A549 (cell line): Measurements from ENCODE around the gene BABAM2. TPM values are rescaled to one million over a fixed set of nuclear protein-coding genes. Genes with fewer than 3 reads are reported as not detected.
A peak's percentile ranks its signal among the peaks of the same experiment; 100 is the strongest.
"Not testable (repeated sequence)": the region's sequence is repeated elsewhere in the genome, so short reads cannot be mapped to it uniquely, and the experiment has no call there.

Experiments
- ATAC-seq, 2 experiments: fragments of 200-7000 bp in 1 of 2; fragments of >200 bp in 1 of 2; cut with Nextera tagmentation in 1 of 2; cut with Tn5 transposase in 1 of 2; 3 replicates each; pipeline versions ENCODE4 v1.8.0 to v1.9.1; 2018 to 2020; ENCODE audit warnings: mild to moderate bottlenecking in 1 of 2, moderate library complexity in 1 of 2
- CTCF ChIA-PET: fragments of 300-600 bp; sonication (Branson Sonifier 250); formaldehyde crosslinking; extraction: SDS; loops from one replicate; lab custom pipeline; 2021; ENCODE audit warnings: antibody characterized with exemption, inconsistent platforms; lab: Yijun Ruan, JAX
- POLR2A ChIA-PET: fragments of 350-600 bp; formaldehyde crosslinking; extraction: SDS; loops from one replicate; lab custom pipeline; 2021; ENCODE audit warnings: antibody characterized with exemption, inconsistent platforms; lab: Yijun Ruan, JAX
- DNase-seq, 2 experiments: peaks; one replicate each; pipeline versions ENCODE4 v3.0.0 to v3.0.0-alpha.2; 2011 to 2016; ENCODE audit warnings: low read depth in 1 of 2, low spot score in 1 of 2
- FAIRE-seq: peaks from 2 replicates; lab custom pipeline; 2011; peaks lifted over from hg19 to GRCh38; lab: Jason Lieb, UNC
- H3K27ac ChIP-seq, 2 experiments: fragments of >200 bp; sonication (Bioruptor Twin); formaldehyde crosslinking; 3 replicates each; pipeline ENCODE4 v1.5.1; 2016 to 2017
- H3K4me1 ChIP-seq: fragments of >200 bp; sonication (Bioruptor Twin); formaldehyde crosslinking; 3 replicates; pipeline ENCODE4 v1.6.1; 2016
- H3K4me2 ChIP-seq: fragments of >200 bp; sonication (Bioruptor Twin); formaldehyde crosslinking; 3 replicates; pipeline ENCODE4 v1.6.1; 2016
- H3K4me3 ChIP-seq: fragments of >200 bp; sonication (Bioruptor Twin); formaldehyde crosslinking; 3 replicates; pipeline ENCODE4 v1.5.1; 2016
- H3K9me3 ChIP-seq: fragments of >200 bp; sonication (Bioruptor Twin); formaldehyde crosslinking; 3 replicates; pipeline ENCODE4 v1.6.1; 2016
- BHLHE40 ChIP-seq: IDR thresholded peaks from 2 replicates; pipeline ENCODE4 v1.6.1; 2012; ENCODE audit warnings: low read depth, low read length, inconsistent platforms
- CBX2 ChIP-seq: fragments of 200-600 bp; sonication (generic); IDR thresholded peaks from 2 replicates; pipeline ENCODE4 v1.6.1; 2016; ENCODE audit warnings: low read depth, mild to moderate bottlenecking, borderline replicate concordance
- CEBPB ChIP-seq, 2 experiments: fragments of >200 bp in 1 of 2; sonication (Bioruptor Twin) in 1 of 2; formaldehyde crosslinking in 1 of 2; IDR thresholded peaks; 2 replicates each; pipeline ENCODE4 v1.6.1; 2012 to 2016
- EHMT2 ChIP-seq: fragments of 200-600 bp; sonication (generic); IDR thresholded peaks from 2 replicates; pipeline ENCODE4 v1.6.1; 2016; ENCODE audit warnings: antibody characterized with exemption, low read depth, mild to moderate bottlenecking, moderate library complexity
- EP300 ChIP-seq, 2 experiments: fragments of >200 bp; sonication (Bioruptor Twin); formaldehyde crosslinking; IDR thresholded peaks; 2 replicates in 1 of 2; 3 replicates in 1 of 2; pipeline ENCODE4 v1.6.1; 2016 to 2017
- ESRRA ChIP-seq: fragments of 150-350 bp; IDR thresholded peaks from 2 replicates; pipeline ENCODE4 v1.6.1; 2014; ENCODE audit warnings: mild to moderate bottlenecking, low read length, borderline replicate concordance
- FOSB ChIP-seq: fragments of 250-450 bp; sonication (Bioruptor Pico); IDR thresholded peaks from 2 replicates; pipeline ENCODE4 v1.5.0; 2020; ENCODE audit warnings: mild to moderate bottlenecking, moderate library complexity
- GATA3 ChIP-seq: IDR thresholded peaks from 2 replicates; pipeline ENCODE4 v1.6.1; 2012; ENCODE audit warnings: borderline replicate concordance
- HEYL ChIP-seq: fragments of 250-450 bp; sonication (Bioruptor Pico); IDR thresholded peaks from 2 replicates; pipeline ENCODE4 v1.8.0; 2021; ENCODE audit warnings: mild to moderate bottlenecking, moderate library complexity
- HOXA7 ChIP-seq: fragments of 250-450 bp; sonication (Bioruptor Pico); IDR thresholded peaks from 2 replicates; pipeline ENCODE4 v1.5.0; 2020; ENCODE audit warnings: mild to moderate bottlenecking, moderate library complexity
- HOXB13 ChIP-seq: fragments of 250-450 bp; sonication (Bioruptor Pico); IDR thresholded peaks from 2 replicates; pipeline ENCODE4 v1.5.0; 2020; ENCODE audit warnings: low read depth, mild to moderate bottlenecking, moderate library complexity
- HOXB5 ChIP-seq: fragments of 250-450 bp; sonication (Bioruptor Pico); IDR thresholded peaks from 2 replicates; pipeline ENCODE4 v1.5.0; 2020; ENCODE audit warnings: mild to moderate bottlenecking, moderate library complexity
- JUNB ChIP-seq: fragments of >200 bp; sonication (Bioruptor Twin); formaldehyde crosslinking; IDR thresholded peaks from 2 replicates; pipeline ENCODE4 v1.6.1; 2016
- MAZ ChIP-seq: fragments of 150-350 bp; IDR thresholded peaks from 2 replicates; pipeline ENCODE4 v1.6.1; 2014; ENCODE audit warnings: antibody characterized with exemption, low read depth, low read length, borderline replicate concordance
- MYC ChIP-seq: IDR thresholded peaks from 2 replicates; pipeline ENCODE4 v1.6.1; 2012; ENCODE audit warnings: mild to moderate bottlenecking, inconsistent platforms, low read length, improper control_type of control experiment, borderline replicate concordance
- NPAS2 ChIP-seq: fragments of 250-450 bp; sonication (Bioruptor Pico); IDR thresholded peaks from 2 replicates; pipeline ENCODE4 v1.8.0; 2022; ENCODE audit warnings: mild to moderate bottlenecking, moderate library complexity, borderline replicate concordance
- PHF8 ChIP-seq: fragments of 200-600 bp; sonication (generic); IDR thresholded peaks from 2 replicates; pipeline ENCODE4 v1.6.1; 2016; ENCODE audit warnings: low read depth, mild to moderate bottlenecking, antibody characterized with exemption, moderate library complexity, borderline replicate concordance
- POLR2A ChIP-seq: IDR thresholded peaks from 2 replicates; pipeline ENCODE4 v1.6.1; 2012; ENCODE audit warnings: mild to moderate bottlenecking, low read length
- SREBF2 ChIP-seq: fragments of 450-650 bp; IDR thresholded peaks from 2 replicates; pipeline ENCODE4 v1.6.1; 2014; ENCODE audit warnings: mild to moderate bottlenecking, moderate library complexity
- TFCP2L1 ChIP-seq: fragments of 250-450 bp; sonication (Bioruptor Pico); IDR thresholded peaks from 2 replicates; pipeline ENCODE4 v1.5.0; 2021; ENCODE audit warnings: mild to moderate bottlenecking
- TP53 ChIP-seq: fragments of 250-450 bp; sonication (Bioruptor Pico); IDR thresholded peaks from 2 replicates; pipeline ENCODE4 v1.5.0; 2021; ENCODE audit warnings: mild to moderate bottlenecking, moderate library complexity
- ZC3H11A ChIP-seq: fragments of 450-650 bp; IDR thresholded peaks from 2 replicates; pipeline ENCODE4 v1.6.1; 2014; ENCODE audit warnings: antibody characterized with exemption, mild to moderate bottlenecking
- ZNF302 ChIP-seq: fragments of 250-450 bp; sonication (Bioruptor Pico); IDR thresholded peaks from 2 replicates; pipeline ENCODE4 v1.9.0; 2021; ENCODE audit warnings: inconsistent platforms, mild to moderate bottlenecking, moderate library complexity
- WGBS: methylation state at CpG from one replicate; pipeline ENCODE4 v1.1.6; 2017; ENCODE audit errors: missing lambda C conversion rate; 5-methylcytosine and 5-hydroxymethylcytosine counted together
- polyA plus RNA-seq, 4 experiments: library from polyadenylated mRNA; depleted of rRNA in 3 of 4; stranded (reverse); fragments of >200 nt; fragmentation: RNase III in 1 of 4; extraction: RNeasy Plus Mini Kit Qiagen cat#74134 plus additional on column Dnase treatment in 1 of 4; gene quantifications; 2 replicates in 3 of 4; 3 replicates in 1 of 4; pipeline ENCODE4 v1.2.3, GENCODE V29; 2011 to 2017
- TF ChIP-seq, protein P1 (sequence below): fragments of 250-450 bp; sonication (Bioruptor Pico); IDR thresholded peaks from 2 replicates; pipeline ENCODE4 v1.5.0; 2020; ENCODE audit warnings: low read depth, mild to moderate bottlenecking, moderate library complexity
- TF ChIP-seq, protein P2 (sequence below): fragments of 450-650 bp; IDR thresholded peaks from 2 replicates; pipeline ENCODE4 v1.6.1; 2014; ENCODE audit warnings: antibody characterized with exemption

The BABAM2 gene
- polyA plus RNA-seq, 2 of the 4 experiments (the other 2 are of a cell fraction) = 53.7 to 78.4 TPM

DNA sequence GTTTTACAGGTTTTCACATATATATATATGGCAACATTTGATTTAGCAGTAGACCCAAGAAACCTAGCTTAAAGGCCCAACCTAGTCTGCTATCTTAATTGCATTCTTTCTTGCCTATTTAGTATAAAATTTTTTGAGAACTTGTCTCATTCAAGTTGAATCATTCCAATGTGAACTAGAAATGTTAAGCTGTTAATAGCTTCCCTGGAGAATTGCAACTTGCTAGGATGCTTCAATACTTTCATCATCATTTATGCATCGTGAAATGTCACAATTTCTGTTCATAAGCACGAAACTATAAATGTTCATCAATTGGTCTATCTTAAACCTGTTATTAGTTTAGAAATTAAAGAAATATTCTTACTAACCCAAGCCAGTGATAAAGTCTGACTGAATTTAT is 217.6 kb downstream of the BABAM2 start:
- POLR2A ChIA-PET = no interaction called here
- FAIRE-seq (no peak), DNase-seq (no peak), ATAC-seq (no peak)
- Histone ChIP-seq H3K4me1 (no peaks in the 10 kb centered on the region), H3K27ac (no peak overlapping the region), H3K4me2 (no peak overlapping the region), H3K4me3 (no peak overlapping the region), H3K9me3 (no peaks in the 10 kb centered on the region)
- WGBS = 88% methylated on average over 2 of the region's 2 CpGs
- CTCF ChIA-PET = no interaction called here
- TF ChIP-seq TP53 (CRISPR knock-in tag) = no peak
- TF ChIP-seq ZC3H11A = no peak
- no peak for TF ChIP-seq POLR2A
- no peak for TF ChIP-seq TFCP2L1 (CRISPR knock-in tag)
- TF ChIP-seq FOSB (CRISPR knock-in tag) = no peak
- no peak for TF ChIP-seq CBX2
- TF ChIP-seq, protein P1, sequence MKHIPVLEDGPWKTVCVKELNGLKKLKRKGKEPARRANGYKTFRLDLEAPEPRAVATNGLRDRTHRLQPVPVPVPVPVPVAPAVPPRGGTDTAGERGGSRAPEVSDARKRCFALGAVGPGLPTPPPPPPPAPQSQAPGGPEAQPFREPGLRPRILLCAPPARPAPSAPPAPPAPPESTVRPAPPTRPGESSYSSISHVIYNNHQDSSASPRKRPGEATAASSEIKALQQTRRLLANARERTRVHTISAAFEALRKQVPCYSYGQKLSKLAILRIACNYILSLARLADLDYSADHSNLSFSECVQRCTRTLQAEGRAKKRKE (CRISPR knock-in tag) = no peak
- no peak for TF ChIP-seq MYC
- TF ChIP-seq HEYL (CRISPR knock-in tag) = no peak
- no peak for TF ChIP-seq BHLHE40
- TF ChIP-seq PHF8 = no peak
- no peak for TF ChIP-seq NPAS2 (CRISPR knock-in tag)
- no peak for TF ChIP-seq HOXB5
- no peak for TF ChIP-seq EP300 (IDR thresholded peaks at IDR 0.05)
- TF ChIP-seq CEBPB (IDR thresholded peaks at IDR 0.05) = no peak
- TF ChIP-seq SREBF2 = no peak

DNA sequence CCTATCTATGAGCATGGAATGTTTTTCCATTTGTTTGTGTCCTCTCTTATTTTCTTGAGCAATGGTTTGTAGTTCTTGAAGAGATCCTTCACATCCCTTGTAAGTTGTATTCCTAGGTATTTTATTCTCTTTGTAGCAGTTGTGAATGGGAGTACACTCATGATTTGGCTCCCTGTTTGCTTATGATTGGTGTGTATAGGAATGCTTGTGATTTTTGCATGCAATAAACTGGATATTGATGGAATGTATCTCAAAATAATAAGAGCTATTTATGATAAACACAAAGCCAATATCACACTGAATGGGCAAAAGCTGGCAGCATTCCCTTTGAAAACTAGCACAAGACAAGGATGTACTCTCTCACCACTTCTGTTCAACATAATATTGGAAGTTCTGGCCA is 223.2 kb downstream of the BABAM2 start:
- H3K4me1 ChIP-seq = peaks cover 16% of the 10 kb centered on the region
- CTCF ChIA-PET, H3K27ac ChIP-seq, H3K4me2 ChIP-seq, H3K9me3 ChIP-seq, FAIRE-seq, POLR2A ChIA-PET, DNase-seq, ATAC-seq, H3K4me3 ChIP-seq: not testable (repeated sequence)

DNA sequence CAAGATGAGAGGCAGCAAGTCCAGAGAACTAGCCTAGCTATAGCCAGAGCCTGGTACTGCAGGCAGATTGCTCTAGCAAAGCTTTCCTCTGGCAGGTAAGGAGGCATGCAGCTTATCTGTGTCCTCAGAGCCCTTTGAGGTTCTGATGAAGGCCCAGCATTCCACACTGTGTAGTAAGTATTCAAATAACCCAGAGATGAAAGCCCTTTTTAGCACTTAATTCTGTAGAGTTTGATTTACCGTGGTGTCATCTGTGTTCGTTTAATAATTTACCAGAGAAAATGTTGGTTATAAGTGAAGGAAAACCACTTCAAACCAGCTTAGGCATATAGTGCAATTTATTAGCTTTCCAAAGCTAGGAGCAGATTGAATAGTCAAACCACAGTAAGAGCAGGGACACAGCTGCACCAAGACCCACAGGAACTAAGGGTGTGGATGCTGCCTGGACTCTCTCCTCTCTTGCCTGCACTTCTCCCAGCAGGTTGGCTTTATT is 226.6 kb downstream of the BABAM2 start:
- WGBS = 47% methylated on average over 2 of the region's 2 CpGs
- Histone ChIP-seq H3K27ac (peak overlapping the region; percentile 4 to 71; a peak in 4 of 6 replicates), H3K4me3 (no peak overlapping the region), H3K4me2 (peak overlapping the region; percentile 21), H3K9me3 (no peaks in the 10 kb centered on the region), H3K4me1 (peaks cover 18% of the 10 kb centered on the region)
- CTCF ChIA-PET = interaction anchor here (0.9 to 1.4 kb wide), 4 partner anchors 10 to 363 kb away, joined by 3 to 6 read pairs (median 4); no protein-coding TSS in a partner anchor
- DNase-seq = peak in 1 of 2 experiments; percentile 26
- TF ChIP-seq ZNF302 (no peak), GATA3 (no peak), ESRRA (no peak), JUNB (no peak), HOXA7 (no peak), EHMT2 (no peak), EP300 (IDR thresholded peaks at IDR 0.05) (peak in 1 of 2 experiments; percentile 15; a peak in 1 of 5 replicates)
- peak; percentile 23 for FAIRE-seq
- peak; percentile 70 to 77; a peak in 5 of 6 replicates for ATAC-seq
- POLR2A ChIA-PET = no interaction called here

DNA sequence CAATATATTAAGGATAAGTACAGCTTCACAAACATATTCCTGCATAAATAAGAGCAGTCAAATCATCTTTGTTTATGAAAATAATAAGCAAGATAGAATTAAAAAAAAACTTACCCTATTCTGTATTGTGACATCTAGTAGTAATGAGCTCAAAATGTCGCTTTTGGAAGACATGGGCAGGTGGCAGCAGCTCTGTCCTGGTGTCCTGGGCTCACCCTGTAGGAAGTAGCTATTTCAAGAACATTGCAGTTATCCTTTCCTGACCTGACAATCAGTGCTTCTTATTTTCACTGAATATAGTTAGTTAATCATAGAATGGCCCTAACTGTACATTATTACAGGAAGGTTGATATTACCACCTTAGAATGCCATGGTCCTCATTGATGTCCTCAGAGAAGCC is 229.1 kb downstream of the BABAM2 start:
- no peak overlapping the region for H3K27ac ChIP-seq
- ChIA-PET POLR2A (no interaction called here), CTCF (no interaction called here)
- no peak overlapping the region for H3K4me2 ChIP-seq
- H3K4me3 ChIP-seq = no peak overlapping the region
- TF ChIP-seq HEYL (CRISPR knock-in tag) (no peak), HOXB13 (no peak), CBX2 (no peak), GATA3 (no peak), MAZ (no peak)
- TF ChIP-seq, protein P1 (CRISPR knock-in tag) = no peak
- TF ChIP-seq, protein P2, sequence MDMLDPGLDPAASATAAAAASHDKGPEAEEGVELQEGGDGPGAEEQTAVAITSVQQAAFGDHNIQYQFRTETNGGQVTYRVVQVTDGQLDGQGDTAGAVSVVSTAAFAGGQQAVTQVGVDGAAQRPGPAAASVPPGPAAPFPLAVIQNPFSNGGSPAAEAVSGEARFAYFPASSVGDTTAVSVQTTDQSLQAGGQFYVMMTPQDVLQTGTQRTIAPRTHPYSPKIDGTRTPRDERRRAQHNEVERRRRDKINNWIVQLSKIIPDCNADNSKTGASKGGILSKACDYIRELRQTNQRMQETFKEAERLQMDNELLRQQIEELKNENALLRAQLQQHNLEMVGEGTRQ = no peak
- peaks cover 26% of the 10 kb centered on the region for H3K4me1 ChIP-seq
- 86% methylated on average over 1 of the region's 1 CpG for WGBS
- FAIRE-seq (no peak), ATAC-seq (no peak), DNase-seq (no peak)
- no peaks in the 10 kb centered on the region for H3K9me3 ChIP-seq
